ENCODE results near the gene FAM53A. TPM values are rescaled to one million over a fixed set of nuclear protein-coding genes. Genes with fewer than 3 reads are reported as not detected.

The FAM53A gene
- total and polyA plus RNA-seq, 2 experiments from 2014 or later: 7.1 to 11.8 TPM

GRCh38 chr4:1623400-1623799, 60.7 kb downstream of the FAM53A start:
- no peak for DNase-seq (ENCODE audit: low read depth in 1 of 2, low spot score in 1 of 2)
- no peak for TF ChIP-seq CTCF (IDR thresholded peaks at IDR 0.05; ENCODE audit: low read depth, low read length)
- H3K36me3 ChIP-seq: no peaks in the 10 kb centered on the region
- H3K4me3 ChIP-seq: no peak overlapping the region
- no peaks in the 10 kb centered on the region for H3K9me3 ChIP-seq (ENCODE audit: low read depth)
- H3K27me3 ChIP-seq: no peaks in the 10 kb centered on the region
- H3K27ac ChIP-seq: no peak overlapping the region
- H3K4me1 ChIP-seq (ENCODE audit: low read depth): no peaks in the 10 kb centered on the region

- H3K4me3 ChIP-seq: no peak overlapping the region
- no peaks in the 10 kb centered on the region for H3K4me1 ChIP-seq (ENCODE audit: low read depth)
- DNase-seq (ENCODE audit: low read depth in 1 of 2, low spot score in 1 of 2): no peak
- H3K36me3 ChIP-seq: no peaks in the 10 kb centered on the region
- no peak for TF ChIP-seq CTCF (IDR thresholded peaks at IDR 0.05; ENCODE audit: low read depth, low read length)
- no peaks in the 10 kb centered on the region for H3K9me3 ChIP-seq (ENCODE audit: low read depth)
- no peaks in the 10 kb centered on the region for H3K27me3 ChIP-seq
- no peak overlapping the region for H3K27ac ChIP-seq
Measured at GRCh38 chr4:1622956-1623355, 61.2 kb downstream of the FAM53A start.

GRCh38 chr4:1622238-1622637, 61.9 kb downstream of the FAM53A start:
- Histone ChIP-seq H3K27ac (no peak overlapping the region), H3K4me3 (no peak overlapping the region), H3K36me3 (no peaks in the 10 kb centered on the region), H3K27me3 (no peaks in the 10 kb centered on the region), H3K4me1 (ENCODE audit: low read depth) (no peaks in the 10 kb centered on the region), H3K9me3 (ENCODE audit: low read depth) (no peaks in the 10 kb centered on the region)
- TF ChIP-seq CTCF (IDR thresholded peaks at IDR 0.05; ENCODE audit: low read depth, low read length): no peak
- no peak for DNase-seq (ENCODE audit: low read depth in 1 of 2, low spot score in 1 of 2)

GRCh38 chr4:1621526-1621925, 62.6 kb downstream of the FAM53A start:
- Histone ChIP-seq H3K9me3 (ENCODE audit: low read depth) (no peaks in the 10 kb centered on the region), H3K4me1 (ENCODE audit: low read depth) (no peaks in the 10 kb centered on the region), H3K36me3 (no peaks in the 10 kb centered on the region), H3K27me3 (no peaks in the 10 kb centered on the region), H3K4me3 (no peak overlapping the region), H3K27ac (no peak overlapping the region)
- no peak for TF ChIP-seq CTCF (IDR thresholded peaks at IDR 0.05; ENCODE audit: low read depth, low read length)
- no peak for DNase-seq (ENCODE audit: low read depth in 1 of 2, low spot score in 1 of 2)

GRCh38 chr4:1619151-1619672, 64.9 kb downstream of the FAM53A start:
- DNase-seq (ENCODE audit: low read depth in 1 of 2, low spot score in 1 of 2): no peak
- H3K4me3 ChIP-seq: no peak overlapping the region
- no peaks in the 10 kb centered on the region for H3K27me3 ChIP-seq
- no peaks in the 10 kb centered on the region for H3K9me3 ChIP-seq (ENCODE audit: low read depth)
- H3K27ac ChIP-seq: no peak overlapping the region
- H3K36me3 ChIP-seq: no peaks in the 10 kb centered on the region
- H3K4me1 ChIP-seq (ENCODE audit: low read depth): no peaks in the 10 kb centered on the region
- no peak for TF ChIP-seq CTCF (IDR thresholded peaks at IDR 0.05; ENCODE audit: low read depth, low read length)

- Histone ChIP-seq H3K36me3 (no peaks in the 10 kb centered on the region), H3K27me3 (no peaks in the 10 kb centered on the region), H3K4me3 (no peak overlapping the region), H3K4me1 (ENCODE audit: low read depth) (no peaks in the 10 kb centered on the region), H3K27ac (no peak overlapping the region), H3K9me3 (ENCODE audit: low read depth) (no peaks in the 10 kb centered on the region)
- no peak for TF ChIP-seq CTCF (IDR thresholded peaks at IDR 0.05; ENCODE audit: low read depth, low read length)
- no peak for DNase-seq (ENCODE audit: low read depth in 1 of 2, low spot score in 1 of 2)
Measured at GRCh38 chr4:1618438-1618837, 65.7 kb downstream of the FAM53A start.
